Spinal cord (tissue), 9 donors: ENCODE measurements around the gene SORL1-AS1.
"Not testable (repeated sequence)": the region's sequence is repeated elsewhere in the genome, so short reads cannot be mapped to it uniquely, and the experiment has no call there.

Experiments used
- DNase-seq, 6 donors: peaks; one replicate each; pipeline versions ENCODE4 v3.0.0 to v3.0.0-alpha.2; 2013 to 2015; ENCODE audit warnings: low spot score in 6 of 6, low read depth in 4 of 6
- H3K27ac ChIP-seq: one replicate; pipeline ENCODE4 v1.5.1; 2013; ENCODE audit warnings: low read depth, low read length, control low read depth
- H3K27me3 ChIP-seq: one replicate; pipeline ENCODE4 v1.6.1; 2013; ENCODE audit warnings: low read length; ENCODE audit not compliant: control insufficient read depth, insufficient read depth
- H3K36me3 ChIP-seq: one replicate; pipeline ENCODE4 v1.6.1; 2013; ENCODE audit warnings: low read length; ENCODE audit not compliant: control insufficient read depth, insufficient read depth
- H3K4me1 ChIP-seq: one replicate; pipeline ENCODE4 v1.6.1; 2013; ENCODE audit warnings: low read length; ENCODE audit not compliant: control insufficient read depth, insufficient read depth
- H3K4me3 ChIP-seq: one replicate; pipeline ENCODE4 v1.5.1; 2013; ENCODE audit warnings: low read depth, low read length, control low read depth
- H3K9me3 ChIP-seq: one replicate; pipeline ENCODE4 v1.6.1; 2013; ENCODE audit warnings: low read length; ENCODE audit not compliant: control insufficient read depth, insufficient read depth
- WGBS: methylation state at CpG from one replicate; pipeline ENCODE4 v1.1.5; 2013; ENCODE audit warnings: missing lambda C conversion rate; ENCODE audit not compliant: insufficient coverage; 5-methylcytosine and 5-hydroxymethylcytosine counted together
- donor health status: healthy.

Gene SORL1-AS1

GRCh38 chr11:121412000-121412587 is 40.7 kb downstream of the SORL1-AS1 start:
- 89% methylated on average over 4 of the region's 4 CpGs for WGBS
- Histone ChIP-seq H3K27ac (no peak overlapping the region), H3K36me3 (no peaks in the 10 kb centered on the region), H3K9me3 (no peaks in the 10 kb centered on the region), H3K4me3 (no peak overlapping the region), H3K4me1 (peaks cover 4% of the 10 kb centered on the region), H3K27me3 (no peaks in the 10 kb centered on the region)
- DNase-seq = no peak

DNA sequence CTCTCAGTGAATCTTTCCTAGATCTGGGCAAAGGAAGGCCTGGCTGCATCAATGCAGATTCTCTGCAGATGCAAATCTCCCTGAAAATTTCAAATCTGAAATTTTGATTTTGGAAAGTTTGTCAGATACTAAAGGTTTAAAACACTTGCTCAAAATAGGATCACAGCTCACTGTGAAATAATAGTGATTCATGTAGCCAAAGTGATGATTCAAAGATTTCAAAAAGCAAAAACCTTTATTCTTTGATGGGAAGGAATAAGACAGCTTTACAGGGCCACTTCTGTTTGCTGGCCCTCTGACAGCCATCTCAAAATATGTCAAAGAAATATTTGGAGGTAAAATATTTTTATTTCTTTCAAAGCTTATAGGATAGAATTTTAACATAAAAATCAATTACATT is 41.4 kb downstream of the SORL1-AS1 start:
- DNase-seq, H3K9me3 ChIP-seq, H3K4me3 ChIP-seq, H3K27me3 ChIP-seq, H3K27ac ChIP-seq, H3K4me1 ChIP-seq, H3K36me3 ChIP-seq: not testable (repeated sequence)

- H3K27ac ChIP-seq, DNase-seq, H3K36me3 ChIP-seq, H3K4me3 ChIP-seq, H3K4me1 ChIP-seq, H3K27me3 ChIP-seq, H3K9me3 ChIP-seq: not testable (repeated sequence)
- no CpG with 5 or more reads among the region's 2 CpGs for WGBS
Measured at GRCh38 chr11:121410041-121410440, 42.7 kb downstream of the SORL1-AS1 start.

GRCh38 chr11:121408830-121409229 is 43.9 kb downstream of the SORL1-AS1 start:
- Histone ChIP-seq H3K4me1 (no peaks in the 10 kb centered on the region), H3K27ac (no peak overlapping the region), H3K4me3 (no peak overlapping the region), H3K36me3 (no peaks in the 10 kb centered on the region), H3K27me3 (no peaks in the 10 kb centered on the region), H3K9me3 (no peaks in the 10 kb centered on the region)
- DNase-seq = no peak
- WGBS = 60% methylated on average over 1 of the region's 2 CpGs

GRCh38 chr11:121406291-121406690 is 46.5 kb downstream of the SORL1-AS1 start:
- Histone ChIP-seq H3K27me3 (no peaks in the 10 kb centered on the region), H3K4me3 (no peak overlapping the region), H3K4me1 (no peaks in the 10 kb centered on the region), H3K27ac (no peak overlapping the region), H3K36me3 (no peaks in the 10 kb centered on the region), H3K9me3 (peaks cover 4% of the 10 kb centered on the region)
- WGBS = 83% methylated on average over 1 of the region's 2 CpGs
- no peak for DNase-seq

DNA sequence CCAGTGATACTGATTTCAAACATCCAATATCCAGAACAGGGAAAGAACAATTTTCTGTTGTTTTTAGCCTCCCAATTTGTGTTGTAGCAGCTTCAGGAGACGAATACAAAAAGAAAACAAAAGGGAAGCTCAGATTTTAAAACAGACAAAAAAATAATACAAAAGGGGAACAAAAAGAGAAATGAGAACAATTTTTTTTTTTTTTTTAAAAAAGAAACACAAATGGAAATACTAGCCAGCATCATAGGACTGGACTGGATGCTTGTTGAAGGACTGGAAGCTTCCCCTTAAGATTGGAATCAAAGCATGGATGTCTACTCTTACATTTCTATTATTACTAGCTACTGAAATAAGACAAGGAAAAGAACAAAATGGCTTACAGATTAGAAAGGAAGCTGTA is 47.1 kb downstream of the SORL1-AS1 start:
- H3K27me3 ChIP-seq = no peaks in the 10 kb centered on the region
- H3K4me1 ChIP-seq = no peaks in the 10 kb centered on the region
- H3K36me3 ChIP-seq = no peaks in the 10 kb centered on the region
- no CpG with 5 or more reads among the region's 1 CpG for WGBS
- peaks cover 6% of the 10 kb centered on the region for H3K9me3 ChIP-seq
- DNase-seq = no peak
- no peak overlapping the region for H3K4me3 ChIP-seq
- H3K27ac ChIP-seq = no peak overlapping the region

GRCh38 chr11:121394785-121395184 is 58.0 kb downstream of the SORL1-AS1 start:
- no peak for DNase-seq
- Histone ChIP-seq H3K9me3 (no peaks in the 10 kb centered on the region), H3K36me3 (no peaks in the 10 kb centered on the region), H3K4me1 (peaks cover 3% of the 10 kb centered on the region), H3K4me3 (no peak overlapping the region), H3K27me3 (no peaks in the 10 kb centered on the region), H3K27ac (no peak overlapping the region)
- 54% methylated on average over 3 of the region's 4 CpGs for WGBS

DNA sequence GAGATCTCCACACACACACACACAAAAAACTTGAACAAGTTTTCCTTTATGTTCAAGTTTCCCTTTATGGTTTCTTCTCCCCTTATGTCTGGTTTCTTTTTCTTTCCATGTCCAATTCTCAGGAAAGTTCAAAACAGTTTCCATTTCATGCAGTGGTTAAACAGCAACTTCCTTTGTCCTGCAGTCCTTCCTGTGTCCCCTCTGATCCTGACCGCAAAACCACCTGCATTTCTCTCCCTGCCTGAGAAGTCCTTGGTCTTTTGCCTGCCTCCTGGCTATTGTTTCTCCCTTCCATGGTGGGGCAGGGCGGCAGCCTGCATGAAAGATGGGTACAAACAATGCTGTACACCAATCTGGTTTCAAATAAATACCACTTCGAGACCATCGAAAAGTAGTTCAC is 58.9 kb downstream of the SORL1-AS1 start:
- H3K4me3 ChIP-seq = no peak overlapping the region
- no peaks in the 10 kb centered on the region for H3K27me3 ChIP-seq
- no peaks in the 10 kb centered on the region for H3K9me3 ChIP-seq
- H3K27ac ChIP-seq = no peak overlapping the region
- peaks cover 7% of the 10 kb centered on the region for H3K4me1 ChIP-seq
- H3K36me3 ChIP-seq = no peaks in the 10 kb centered on the region
- 94% methylated on average over 3 of the region's 4 CpGs for WGBS
- no peak for DNase-seq

GRCh38 chr11:121391914-121392313 is 60.9 kb downstream of the SORL1-AS1 start:
- H3K4me3 ChIP-seq = no peak overlapping the region
- WGBS = 84% methylated on average over 2 of the region's 7 CpGs
- H3K27ac ChIP-seq = no peak overlapping the region
- H3K36me3 ChIP-seq = no peaks in the 10 kb centered on the region
- H3K9me3 ChIP-seq = no peaks in the 10 kb centered on the region
- H3K4me1 ChIP-seq = peaks cover 7% of the 10 kb centered on the region
- no peaks in the 10 kb centered on the region for H3K27me3 ChIP-seq
- peak in 1 of 6 donors; percentile 44 for DNase-seq

- Histone ChIP-seq H3K4me3 (no peak overlapping the region), H3K36me3 (no peaks in the 10 kb centered on the region), H3K9me3 (no peaks in the 10 kb centered on the region), H3K4me1 (peaks cover 7% of the 10 kb centered on the region), H3K27ac (no peak overlapping the region), H3K27me3 (no peaks in the 10 kb centered on the region)
- WGBS = 19% methylated on average over 8 of the region's 8 CpGs
- peak; percentile 31 to 93 (median 52) for DNase-seq
Measured at GRCh38 chr11:121389651-121390050, 63.1 kb downstream of the SORL1-AS1 start.
